Gastrocnemius medialis (tissue), 4 donors: ENCODE data around the gene LRRC27.

Source experiments
- POLR2A ChIP-seq, 2 donors: fragments of 450-650 bp; IDR thresholded peaks; one replicate each; pipeline ENCODE4 v1.6.1; 2017; ENCODE audit warnings: antibody characterized with exemption in 2 of 2, mild to moderate bottlenecking in 2 of 2, moderate library complexity in 2 of 2
- TF ChIP-seq, protein P1 (sequence below), 5 experiments: fragments of 450-650 bp in 3 of 5; fragments of 200-600 bp in 2 of 5; sonication (generic) in 2 of 5; IDR thresholded peaks in 4 of 5; conservative IDR thresholded peaks in 1 of 5; 1 replicate in 4 of 5; 2 replicates in 1 of 5; pipeline ENCODE4 v1.5.1; 2016 to 2019; ENCODE audit warnings: antibody characterized with exemption in 5 of 5, mild to moderate bottlenecking in 3 of 5, moderate library complexity in 3 of 5

DNA sequence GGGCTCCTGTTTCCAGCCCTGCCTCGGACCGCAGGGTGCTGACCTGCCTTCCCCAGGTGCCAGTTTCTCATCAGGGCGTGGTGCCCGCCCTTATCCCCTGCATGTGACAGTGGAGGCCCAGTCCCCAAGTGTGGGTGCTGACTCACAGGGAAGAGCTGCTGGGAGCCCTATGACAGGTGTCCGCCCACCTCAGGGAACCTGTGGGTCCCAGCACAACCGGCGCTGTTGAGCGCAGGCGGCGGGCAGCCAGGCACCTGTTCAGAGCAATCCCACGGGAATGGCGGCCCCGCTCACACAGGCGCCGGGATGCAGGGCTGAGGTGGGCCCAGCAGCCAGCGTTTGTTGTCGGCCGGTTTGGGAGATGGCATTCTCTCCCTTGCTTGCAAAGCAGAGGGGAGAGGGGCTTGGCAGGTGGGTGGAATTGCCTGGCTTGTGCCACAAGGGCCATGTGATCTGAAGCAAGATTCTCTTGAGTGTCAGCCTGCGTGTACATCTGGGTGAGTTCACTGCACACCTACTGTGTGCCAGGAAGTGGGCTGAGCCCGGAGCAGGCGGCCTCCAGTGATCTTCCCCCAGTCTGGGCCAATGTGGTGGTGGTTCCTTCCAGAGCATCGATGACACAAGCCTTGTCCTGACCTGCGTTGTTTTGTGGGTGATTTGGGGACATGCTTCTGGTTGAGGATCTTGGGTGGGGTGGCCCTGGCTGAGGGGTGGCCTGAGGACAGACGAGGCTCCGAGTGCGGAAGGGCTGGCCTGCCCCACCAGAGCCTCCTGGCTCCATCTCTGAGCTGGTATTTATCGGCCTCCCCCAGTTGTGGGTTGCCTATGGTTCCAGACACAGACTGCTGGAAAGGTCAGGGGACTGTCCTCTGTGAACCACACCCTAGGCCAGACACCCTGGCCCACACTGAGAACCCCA is 67.4 kb downstream of the LRRC27 start:
- TF ChIP-seq, protein P1, sequence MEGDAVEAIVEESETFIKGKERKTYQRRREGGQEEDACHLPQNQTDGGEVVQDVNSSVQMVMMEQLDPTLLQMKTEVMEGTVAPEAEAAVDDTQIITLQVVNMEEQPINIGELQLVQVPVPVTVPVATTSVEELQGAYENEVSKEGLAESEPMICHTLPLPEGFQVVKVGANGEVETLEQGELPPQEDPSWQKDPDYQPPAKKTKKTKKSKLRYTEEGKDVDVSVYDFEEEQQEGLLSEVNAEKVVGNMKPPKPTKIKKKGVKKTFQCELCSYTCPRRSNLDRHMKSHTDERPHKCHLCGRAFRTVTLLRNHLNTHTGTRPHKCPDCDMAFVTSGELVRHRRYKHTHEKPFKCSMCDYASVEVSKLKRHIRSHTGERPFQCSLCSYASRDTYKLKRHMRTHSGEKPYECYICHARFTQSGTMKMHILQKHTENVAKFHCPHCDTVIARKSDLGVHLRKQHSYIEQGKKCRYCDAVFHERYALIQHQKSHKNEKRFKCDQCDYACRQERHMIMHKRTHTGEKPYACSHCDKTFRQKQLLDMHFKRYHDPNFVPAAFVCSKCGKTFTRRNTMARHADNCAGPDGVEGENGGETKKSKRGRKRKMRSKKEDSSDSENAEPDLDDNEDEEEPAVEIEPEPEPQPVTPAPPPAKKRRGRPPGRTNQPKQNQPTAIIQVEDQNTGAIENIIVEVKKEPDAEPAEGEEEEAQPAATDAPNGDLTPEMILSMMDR (IDR thresholded peaks at IDR 0.05 in 4 of 5, conservative IDR thresholded peaks at IDR 0.05 in 1 of 5), result no peak
- no peak for TF ChIP-seq POLR2A (IDR thresholded peaks at IDR 0.05)
